ENCODE data around the gene PLAGL2. TPM values are rescaled to one million over a fixed set of nuclear protein-coding genes. Genes with fewer than 3 reads are reported as not detected.

Gene PLAGL2
- polyA plus RNA-seq, 1 donor (not counting 4 experiments of a cell fraction or from before 2014, with no cell fraction given): 4.3 TPM

- no peak for TF ChIP-seq EZH2 (IDR thresholded peaks at IDR 0.05; ENCODE audit: low read length)
- TF ChIP-seq, protein P1, sequence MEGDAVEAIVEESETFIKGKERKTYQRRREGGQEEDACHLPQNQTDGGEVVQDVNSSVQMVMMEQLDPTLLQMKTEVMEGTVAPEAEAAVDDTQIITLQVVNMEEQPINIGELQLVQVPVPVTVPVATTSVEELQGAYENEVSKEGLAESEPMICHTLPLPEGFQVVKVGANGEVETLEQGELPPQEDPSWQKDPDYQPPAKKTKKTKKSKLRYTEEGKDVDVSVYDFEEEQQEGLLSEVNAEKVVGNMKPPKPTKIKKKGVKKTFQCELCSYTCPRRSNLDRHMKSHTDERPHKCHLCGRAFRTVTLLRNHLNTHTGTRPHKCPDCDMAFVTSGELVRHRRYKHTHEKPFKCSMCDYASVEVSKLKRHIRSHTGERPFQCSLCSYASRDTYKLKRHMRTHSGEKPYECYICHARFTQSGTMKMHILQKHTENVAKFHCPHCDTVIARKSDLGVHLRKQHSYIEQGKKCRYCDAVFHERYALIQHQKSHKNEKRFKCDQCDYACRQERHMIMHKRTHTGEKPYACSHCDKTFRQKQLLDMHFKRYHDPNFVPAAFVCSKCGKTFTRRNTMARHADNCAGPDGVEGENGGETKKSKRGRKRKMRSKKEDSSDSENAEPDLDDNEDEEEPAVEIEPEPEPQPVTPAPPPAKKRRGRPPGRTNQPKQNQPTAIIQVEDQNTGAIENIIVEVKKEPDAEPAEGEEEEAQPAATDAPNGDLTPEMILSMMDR (optimal IDR thresholded peaks at IDR 0.05 in 1 of 3, IDR thresholded peaks at IDR 0.05 in 1 of 3, conservative IDR thresholded peaks at IDR 0.05 in 1 of 3; ENCODE audit: extremely low read depth in 1 of 3, insufficient read depth in 2 of 3, low read length in 3 of 3): no peak
- H3K36me3 ChIP-seq (ENCODE audit: control insufficient read depth in 2 of 2, extremely low read depth in 1 of 2, insufficient read depth in 2 of 2, low read length in 2 of 2): peaks cover 24 to 32% of the 10 kb centered on the region in 2 experiments
- H3K9me1 ChIP-seq (ENCODE audit: control insufficient read depth, extremely low read depth, insufficient read depth, low read length): no peaks in the 10 kb centered on the region
- H3K79me2 ChIP-seq (ENCODE audit: control insufficient read depth, insufficient read depth, low read length): no peaks in the 10 kb centered on the region
- no peaks in the 10 kb centered on the region for H3K4me1 ChIP-seq (ENCODE audit: control insufficient read depth, extremely low read depth, insufficient read depth, low read length)
- no peaks in the 10 kb centered on the region for H4K20me1 ChIP-seq (ENCODE audit: control insufficient read depth, extremely low read depth, insufficient read depth, low read length)
- no peaks in the 10 kb centered on the region for H3K9me3 ChIP-seq (ENCODE audit: control insufficient read depth, low read depth, low read length)
- no peak for FAIRE-seq
- H3K27ac ChIP-seq (ENCODE audit: control insufficient read depth, insufficient read depth, low read length): no peak overlapping the region
- DNase-seq (ENCODE audit: low read depth, low spot score): no peak
- no peak overlapping the region for H3K9ac ChIP-seq (ENCODE audit: control insufficient read depth, extremely low read depth, insufficient read depth, low read length)
- H3K4me2 ChIP-seq (ENCODE audit: control insufficient read depth, extremely low read depth, insufficient read depth, low read depth, low read length): no peak overlapping the region
- no peak overlapping the region for H3K4me3 ChIP-seq (ENCODE audit: control insufficient read depth in 2 of 3, extremely low read depth in 1 of 3, insufficient read depth in 2 of 3, low read depth in 1 of 3, low read length in 3 of 3)
- dilution Hi-C loops (cut with MboI; ENCODE audit: extremely low pct_ligation_motif_present, low sequenced_read_pairs): no loop called here
- no peaks in the 10 kb centered on the region for H3K27me3 ChIP-seq (ENCODE audit: control insufficient read depth, extremely low read depth, insufficient read depth, low read length)
- no peak overlapping the region for H2AFZ ChIP-seq (ENCODE audit: control insufficient read depth, low read length)
Measured at GRCh38 chr20:32152421-32153155, 55.0 kb downstream of the PLAGL2 start.

DNA sequence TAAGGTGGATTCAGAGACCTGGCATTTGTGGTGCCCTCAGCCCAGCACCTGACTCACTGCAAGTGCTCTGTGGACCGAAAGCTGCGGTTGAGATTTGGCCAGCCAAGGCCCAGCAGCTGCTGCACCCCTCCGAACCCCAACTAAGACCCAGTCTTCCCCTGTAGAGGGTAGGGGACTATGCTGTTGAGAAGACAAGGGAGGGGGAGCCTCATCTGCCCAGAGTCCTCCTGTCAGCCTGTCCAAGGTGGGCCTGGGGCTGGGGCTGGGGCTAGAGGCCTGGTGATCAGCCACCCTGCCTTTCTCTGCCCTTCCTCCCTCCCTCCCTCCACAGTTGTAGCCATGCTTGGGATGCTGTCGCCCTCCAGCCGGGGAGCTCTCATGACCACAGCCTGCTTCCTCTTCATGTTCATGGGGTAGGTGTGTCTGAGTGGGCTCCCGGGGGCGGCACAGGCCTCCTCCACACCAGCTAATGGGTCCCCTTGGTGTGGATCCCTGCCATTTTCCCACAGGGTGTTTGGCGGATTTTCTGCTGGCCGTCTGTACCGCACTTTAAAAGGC, 57.2 kb downstream of the PLAGL2 start:
- H3K36me3 ChIP-seq (ENCODE audit: control insufficient read depth in 2 of 2, extremely low read depth in 1 of 2, insufficient read depth in 2 of 2, low read length in 2 of 2): peaks cover 29 to 31% of the 10 kb centered on the region in 2 experiments
- no peak overlapping the region for H3K9ac ChIP-seq (ENCODE audit: control insufficient read depth, extremely low read depth, insufficient read depth, low read length)
- dilution Hi-C loops (cut with MboI; ENCODE audit: extremely low pct_ligation_motif_present, low sequenced_read_pairs): no loop called here

More for the DNA sequence above, 57.2 kb downstream of the PLAGL2 start:
- Histone ChIP-seq H3K4me2 (ENCODE audit: control insufficient read depth, extremely low read depth, insufficient read depth, low read depth, low read length) (no peak overlapping the region), H3K4me3 (ENCODE audit: control insufficient read depth in 2 of 3, extremely low read depth in 1 of 3, insufficient read depth in 2 of 3, low read depth in 1 of 3, low read length in 3 of 3) (no peak overlapping the region), H3K9me1 (ENCODE audit: control insufficient read depth, extremely low read depth, insufficient read depth, low read length) (no peaks in the 10 kb centered on the region), H3K27me3 (ENCODE audit: control insufficient read depth, extremely low read depth, insufficient read depth, low read length) (no peaks in the 10 kb centered on the region), H3K9me3 (ENCODE audit: control insufficient read depth, low read depth, low read length) (no peaks in the 10 kb centered on the region), H3K79me2 (ENCODE audit: control insufficient read depth, insufficient read depth, low read length) (no peaks in the 10 kb centered on the region), H4K20me1 (ENCODE audit: control insufficient read depth, extremely low read depth, insufficient read depth, low read length) (no peaks in the 10 kb centered on the region), H3K4me1 (ENCODE audit: control insufficient read depth, extremely low read depth, insufficient read depth, low read length) (no peaks in the 10 kb centered on the region), H3K27ac (ENCODE audit: control insufficient read depth, insufficient read depth, low read length) (no peak overlapping the region), H2AFZ (ENCODE audit: control insufficient read depth, low read length) (no peak overlapping the region)
- no peak for DNase-seq (ENCODE audit: low read depth, low spot score)
- no peak for TF ChIP-seq EZH2 (IDR thresholded peaks at IDR 0.05; ENCODE audit: low read length)
- TF ChIP-seq, protein P1 (optimal IDR thresholded peaks at IDR 0.05 in 1 of 3, IDR thresholded peaks at IDR 0.05 in 1 of 3, conservative IDR thresholded peaks at IDR 0.05 in 1 of 3; ENCODE audit: extremely low read depth in 1 of 3, insufficient read depth in 2 of 3, low read length in 3 of 3): no peak
- no peak for FAIRE-seq
